SK-N-SH (cell line): Measurements from ENCODE around the gene MYO18B. TPM values are rescaled to one million over a fixed set of nuclear protein-coding genes. Genes with fewer than 3 reads are reported as not detected.

Source experiments
- CTCF ChIA-PET: fragments of 300-600, 350-600 bp; formaldehyde crosslinking; extraction: SDS; loops from one replicate; lab custom pipeline; 2021; lab: Yijun Ruan, JAX
- POLR2A ChIA-PET: fragments of 350-600 bp; sonication (Branson Sonifier 250); formaldehyde crosslinking; extraction: SDS; loops from one replicate; lab custom pipeline; 2020; ENCODE audit warnings: antibody characterized with exemption, inconsistent platforms; lab: Yijun Ruan, JAX
- DNase-seq: peaks from one replicate; pipeline ENCODE4 v3.0.0; 2012
- H2AFZ ChIP-seq: fragments of 200-600 bp; sonication (generic); 2 replicates; pipeline ENCODE4 v1.8.1; 2016; ENCODE audit warnings: antibody characterized with exemption, mild to moderate bottlenecking, low read depth
- H3F3A ChIP-seq: fragments of 200-600 bp; sonication (generic); replicated peaks from 2 replicates; pipeline ENCODE3; 2016; ENCODE audit warnings: antibody characterized with exemption, mild to moderate bottlenecking; ENCODE audit not compliant: insufficient read depth
- H3K27ac ChIP-seq, 2 experiments: fragments of 200-500 bp in 1 of 2; fragments of 200-600 bp in 1 of 2; sonication (Bioruptor generic) in 1 of 2; sonication (generic), shearing (Covaris generic) in 1 of 2; 2 replicates each; pipeline versions ENCODE4 v1.5.1 to v1.6.1; 2014 to 2016; ENCODE audit warnings: low read depth in 2 of 2, inconsistent platforms in 1 of 2, low read length in 1 of 2, mild to moderate bottlenecking in 1 of 2, mixed read lengths in 1 of 2
- H3K27me3 ChIP-seq: fragments of 200-600 bp; sonication (generic), shearing (Covaris generic); 2 replicates; pipeline ENCODE4 v1.6.1; 2016; ENCODE audit warnings: mixed run types; ENCODE audit not compliant: insufficient read depth
- H3K36me3 ChIP-seq, 2 experiments: fragments of 200-500 bp in 1 of 2; fragments of 200-600 bp in 1 of 2; sonication (Bioruptor generic) in 1 of 2; sonication (generic) in 1 of 2; replicated peaks in 1 of 2; 2 replicates each; pipeline versions ENCODE3 to v1.5.1; 2014 to 2016; ENCODE audit warnings: low read length in 1 of 2, mild to moderate bottlenecking in 1 of 2; ENCODE audit not compliant: insufficient read depth in 2 of 2, control insufficient read depth in 1 of 2
- H3K4me1 ChIP-seq, 2 experiments: fragments of 200-500 bp in 1 of 2; fragments of 200-600 bp in 1 of 2; sonication (Bioruptor generic) in 1 of 2; sonication (generic), shearing (Covaris generic) in 1 of 2; 2 replicates each; pipeline versions ENCODE4 v1.5.1 to v1.6.1; 2014 to 2016; ENCODE audit warnings: low read depth in 1 of 2, low read length in 1 of 2, mixed run types in 1 of 2; ENCODE audit not compliant: insufficient read depth in 2 of 2, control insufficient read depth in 1 of 2
- H3K4me2 ChIP-seq: fragments of 200-600 bp; sonication (generic), shearing (Covaris generic); 2 replicates; pipeline ENCODE4 v1.6.1; 2017; ENCODE audit warnings: mixed run types
- H3K4me3 ChIP-seq, 2 experiments: fragments of 200-500 bp in 1 of 2; fragments of 200-600 bp in 1 of 2; sonication (Bioruptor generic) in 1 of 2; sonication (generic), shearing (Covaris generic) in 1 of 2; 2 replicates each; pipeline versions ENCODE4 v1.5.1 to v1.8.1; 2014 to 2016; ENCODE audit warnings: low read depth in 2 of 2, inconsistent platforms in 1 of 2, low read length in 1 of 2, mild to moderate bottlenecking in 1 of 2, mixed read lengths in 1 of 2, moderate library complexity in 1 of 2
- H3K79me2 ChIP-seq: fragments of 200-600 bp; sonication (generic); 2 replicates; pipeline ENCODE4 v1.8.1; 2017; ENCODE audit warnings: mild to moderate bottlenecking; ENCODE audit not compliant: insufficient read depth
- H3K9ac ChIP-seq: fragments of 200-600 bp; sonication (generic); 2 replicates; pipeline ENCODE4 v1.6.1; 2017; ENCODE audit warnings: mixed run types
- H3K9me2 ChIP-seq: fragments of 200-600 bp; sonication (generic); 2 replicates; pipeline ENCODE4 v1.6.1; 2017; ENCODE audit warnings: mixed run types
- H3K9me3 ChIP-seq: fragments of 200-600 bp; sonication (generic); 2 replicates; pipeline ENCODE4 v1.6.1; 2017; ENCODE audit warnings: mixed run types, mild to moderate bottlenecking, moderate library complexity
- H4K20me1 ChIP-seq: fragments of 200-600 bp; sonication (generic); 2 replicates; pipeline ENCODE4 v1.6.1; 2017; ENCODE audit warnings: mild to moderate bottlenecking, mixed run types; ENCODE audit not compliant: insufficient read depth
- CHD2 ChIP-seq: fragments of 150-350 bp; IDR thresholded peaks from 2 replicates; pipeline ENCODE4 v1.6.1; 2018; ENCODE audit warnings: low read length; ENCODE audit not compliant: partially characterized antibody
- FOSL2 ChIP-seq: IDR thresholded peaks from 2 replicates; pipeline ENCODE4 v1.4.0; 2012; ENCODE audit warnings: low read depth, mild to moderate bottlenecking, moderate library complexity, borderline replicate concordance
- FOXJ3 ChIP-seq: sonication (generic); formaldehyde crosslinking; IDR thresholded peaks from 2 replicates; pipeline ENCODE4 v1.5.1; 2020; ENCODE audit warnings: mild to moderate bottlenecking, missing genetic modification reagents
- GABPA ChIP-seq: IDR thresholded peaks from 2 replicates; pipeline ENCODE4 v1.4.0; 2012; ENCODE audit warnings: low read depth, mild to moderate bottlenecking
- MAX ChIP-seq: IDR thresholded peaks from 2 replicates; pipeline ENCODE4 v1.4.0; 2012; ENCODE audit warnings: low read depth
- PBX3 ChIP-seq: IDR thresholded peaks from 2 replicates; pipeline ENCODE4; 2012
- RCOR1 ChIP-seq: fragments of 150-350 bp; IDR thresholded peaks from 2 replicates; pipeline ENCODE4 v1.6.1; 2017; ENCODE audit warnings: antibody characterized with exemption, low read length
- RXRA ChIP-seq: IDR thresholded peaks from 2 replicates; pipeline ENCODE4 v1.4.0; 2012; ENCODE audit warnings: low read depth, mild to moderate bottlenecking, borderline replicate concordance
- TAF1 ChIP-seq: IDR thresholded peaks from 2 replicates; pipeline ENCODE4 v1.6.1; 2012; ENCODE audit warnings: low read depth, mild to moderate bottlenecking, low read length, moderate library complexity, borderline replicate concordance
- TEAD4 ChIP-seq: IDR thresholded peaks from 2 replicates; pipeline ENCODE4 v1.4.0; 2012; ENCODE audit warnings: mild to moderate bottlenecking, borderline replicate concordance; ENCODE audit not compliant: insufficient read depth
- WGBS: methylation state at CpG from one replicate; pipeline ENCODE4 v1.1.6; 2017; ENCODE audit warnings: low lambda C conversion rate; 5-methylcytosine and 5-hydroxymethylcytosine counted together
- polyA plus RNA-seq, 3 experiments: library from polyadenylated mRNA; depleted of rRNA; stranded (reverse); fragments of >200 nt; gene quantifications; 2 replicates each; pipeline ENCODE4 v1.2.3, GENCODE V29; 2012
- TF ChIP-seq, protein P1 (sequence below): fragments of 150-350 bp; IDR thresholded peaks from 2 replicates; pipeline ENCODE4 v1.6.1; 2017; ENCODE audit warnings: antibody characterized with exemption, low read length, low read depth, borderline replicate concordance

MYO18B gene
- polyA plus RNA-seq, 1 of the 3 experiments (the other 2 are of a cell fraction): 0.05 TPM

DNA sequence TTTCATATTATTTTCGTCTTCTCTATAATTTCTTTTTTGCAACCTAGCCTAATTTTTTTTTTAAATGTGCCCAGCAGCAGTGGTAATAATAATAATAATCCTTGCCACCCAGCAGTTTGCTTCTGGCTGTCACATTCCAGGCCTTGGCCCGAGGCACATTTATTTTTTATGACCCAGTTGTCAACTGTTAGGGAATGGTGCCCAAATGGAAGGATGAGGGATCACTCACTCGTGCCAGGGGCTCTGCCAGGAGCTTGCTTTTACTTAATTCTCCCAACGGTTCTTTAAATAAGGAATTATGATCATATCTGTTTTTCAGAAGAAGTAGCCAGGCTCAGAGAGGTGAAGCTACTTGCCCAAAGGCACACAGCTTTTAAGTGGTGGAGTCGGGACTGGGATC is 49.6 kb downstream of the MYO18B start:
- no peak overlapping the region for H3K4me2 ChIP-seq
- no peak overlapping the region for H3K4me3 ChIP-seq
- no peak for TF ChIP-seq FOXJ3
- peaks cover 0 to 7% of the 10 kb centered on the region in 2 experiments; a peak in 1 of 4 replicates for H3K4me1 ChIP-seq
- no peak overlapping the region for H3K27ac ChIP-seq
- H2AFZ ChIP-seq: no peak overlapping the region
- H3K79me2 ChIP-seq: no peaks in the 10 kb centered on the region
- no peaks in the 10 kb centered on the region for H4K20me1 ChIP-seq
- no peaks in the 10 kb centered on the region for H3K27me3 ChIP-seq
- H3F3A ChIP-seq: no peaks in the 10 kb centered on the region
- DNase-seq: no peak
- H3K9me2 ChIP-seq: no peaks in the 10 kb centered on the region
- ChIA-PET CTCF (interaction anchor here (0.8 to 1.2 kb wide), 5 partner anchors 10 to 539 kb away, joined by 3 to 6 read pairs (median 3); no protein-coding TSS in a partner anchor), POLR2A (interaction anchor here (0.6 kb wide), 1 partner anchor 104 kb away, joined by 6 read pairs; no protein-coding TSS in a partner anchor)
- H3K9ac ChIP-seq: no peak overlapping the region
- no peaks in the 10 kb centered on the region for H3K9me3 ChIP-seq
- 21% methylated on average over 5 of the region's 5 CpGs for WGBS
- H3K36me3 ChIP-seq: no peaks in the 10 kb centered on the region

GRCh38 chr22:25795478-25795877 is 53.5 kb downstream of the MYO18B start:
- H2AFZ ChIP-seq: no peak overlapping the region
- H3K4me1 ChIP-seq: peaks cover 0 to 7% of the 10 kb centered on the region in 2 experiments; a peak in 1 of 4 replicates
- no peaks in the 10 kb centered on the region for H3K27me3 ChIP-seq
- no peaks in the 10 kb centered on the region for H3K9me3 ChIP-seq
- TF ChIP-seq FOSL2 (no peak), RCOR1 (no peak), CHD2 (no peak), GABPA (no peak), MAX (no peak), RXRA (no peak), PBX3 (no peak), TAF1 (no peak), TEAD4 (no peak)
- TF ChIP-seq, protein P1, sequence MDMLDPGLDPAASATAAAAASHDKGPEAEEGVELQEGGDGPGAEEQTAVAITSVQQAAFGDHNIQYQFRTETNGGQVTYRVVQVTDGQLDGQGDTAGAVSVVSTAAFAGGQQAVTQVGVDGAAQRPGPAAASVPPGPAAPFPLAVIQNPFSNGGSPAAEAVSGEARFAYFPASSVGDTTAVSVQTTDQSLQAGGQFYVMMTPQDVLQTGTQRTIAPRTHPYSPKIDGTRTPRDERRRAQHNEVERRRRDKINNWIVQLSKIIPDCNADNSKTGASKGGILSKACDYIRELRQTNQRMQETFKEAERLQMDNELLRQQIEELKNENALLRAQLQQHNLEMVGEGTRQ: no peak
- no peak overlapping the region for H3K27ac ChIP-seq
- H3K4me2 ChIP-seq: no peak overlapping the region
- CTCF ChIA-PET: interaction anchor here (1.0 kb wide), 1 partner anchor 376 kb away, joined by 3 read pairs; no protein-coding TSS in a partner anchor
- no peaks in the 10 kb centered on the region for H3K79me2 ChIP-seq
- DNase-seq: no peak
- H3K36me3 ChIP-seq: no peaks in the 10 kb centered on the region
- H4K20me1 ChIP-seq: no peaks in the 10 kb centered on the region
- H3K9ac ChIP-seq: no peak overlapping the region
- POLR2A ChIA-PET: no interaction called here
- WGBS: 29% methylated on average over 5 of the region's 5 CpGs
- no peaks in the 10 kb centered on the region for H3K9me2 ChIP-seq
- no peak overlapping the region for H3K4me3 ChIP-seq
- H3F3A ChIP-seq: no peaks in the 10 kb centered on the region
